GM12878 (cell line): ENCODE data around the gene PTPRN2. TPM values are rescaled to one million over a fixed set of nuclear protein-coding genes. Genes with fewer than 3 reads are reported as not detected.
"Not testable (repeated sequence)": the region's sequence is repeated elsewhere in the genome, so short reads cannot be mapped to it uniquely, and the experiment has no call there.

Experiments
- ATAC-seq: fragments of 200-7000 bp; cut with Tn5 transposase; 3 replicates; pipeline ENCODE4 v1.9.1; 2020; ENCODE audit warnings: mild to moderate bottlenecking, moderate library complexity
- BruUV-seq: library from RNA; stranded (reverse); fragments of 400-500 nt; replicated peaks from 2 replicates; lab custom pipeline; 2021; lab: Mats Ljungman, UMichigan
- CTCF ChIA-PET: fragments of 300-600 bp; sonication (Branson Sonifier 250); formaldehyde crosslinking; extraction: SDS; loops from one replicate; lab custom pipeline; 2021; ENCODE audit warnings: inconsistent platforms; lab: Yijun Ruan, JAX
- POLR2A ChIA-PET: fragments of 350-600 bp; formaldehyde crosslinking; extraction: SDS; loops from one replicate; lab custom pipeline; 2021; ENCODE audit warnings: inconsistent platforms; lab: Charles Lee
- RAD21 ChIA-PET: fragments of 300-600 bp; sonication (Branson Sonifier 250); formaldehyde crosslinking; loops from one replicate; lab custom pipeline; 2023; ENCODE audit warnings: antibody characterized with exemption; ENCODE audit not compliant: unreplicated experiment; lab: Charles Lee
- SMC1A ChIA-PET: fragments of 300-600 bp; sonication (Branson Sonifier 250); formaldehyde crosslinking; loops from one replicate; lab custom pipeline; 2023; ENCODE audit not compliant: unreplicated experiment, uncharacterized antibody; lab: Charles Lee
- DNase-seq: peaks from one replicate; pipeline ENCODE4 v3.0.0-alpha.2; 2011; ENCODE audit warnings: low read depth, low spot score
- FAIRE-seq: peaks from 3 replicates; lab custom pipeline; 2011; peaks lifted over from hg19 to GRCh38; lab: Jason Lieb, UNC
- H2AFZ ChIP-seq: 2 replicates; pipeline ENCODE4 v1.6.0; 2011; ENCODE audit warnings: low read depth, low read length, control low read depth; ENCODE audit not compliant: control insufficient read depth
- H3K27ac ChIP-seq: 2 replicates; pipeline ENCODE4 v1.5.1; 2011; ENCODE audit warnings: control low read depth; ENCODE audit not compliant: control insufficient read depth, insufficient read depth
- H3K27me3 ChIP-seq, 2 experiments: replicated peaks in 1 of 2; 2 replicates each; pipeline versions ENCODE4 v1.6.0 to v1.6.1; 2011; ENCODE audit warnings: low read length in 1 of 2; ENCODE audit not compliant: control insufficient read depth in 2 of 2, insufficient read depth in 2 of 2
- H3K36me3 ChIP-seq, 2 experiments: 2 replicates each; pipeline ENCODE4 v1.5.1; 2011; ENCODE audit warnings: low read length in 1 of 2; ENCODE audit not compliant: control insufficient read depth in 2 of 2, insufficient read depth in 2 of 2
- H3K4me1 ChIP-seq: 2 replicates; pipeline ENCODE4 v1.6.1; 2011; ENCODE audit warnings: mild to moderate bottlenecking, low read length, moderate library complexity, mixed read lengths; ENCODE audit not compliant: control insufficient read depth, insufficient read depth
- H3K4me2 ChIP-seq: 2 replicates; pipeline ENCODE4 v1.6.0; 2011; ENCODE audit warnings: control low read depth; ENCODE audit not compliant: control insufficient read depth, insufficient read depth
- H3K4me3 ChIP-seq: fragments of 200-600 bp; sonication (generic); 2 replicates; pipeline ENCODE4 v1.5.1; 2016
- H3K79me2 ChIP-seq: 2 replicates; pipeline ENCODE4 v1.6.0; 2011; ENCODE audit warnings: low read length; ENCODE audit not compliant: control insufficient read depth, insufficient read depth
- H3K9ac ChIP-seq: 2 replicates; pipeline ENCODE4 v1.8.0; 2011; ENCODE audit warnings: low read length, control low read depth, mixed read lengths; ENCODE audit not compliant: control insufficient read depth, insufficient read depth
- H3K9me3 ChIP-seq: replicated peaks from 3 replicates; pipeline ENCODE4 v1.5.1; 2011; ENCODE audit warnings: mild to moderate bottlenecking, low read length; ENCODE audit not compliant: control insufficient read depth, insufficient read depth
- H4K20me1 ChIP-seq: 2 replicates; pipeline ENCODE4 v1.6.0; 2011; ENCODE audit not compliant: control insufficient read depth, insufficient read depth
- CUX1 ChIP-seq: IDR thresholded peaks from 2 replicates; pipeline ENCODE4 v1.6.1; 2012; ENCODE audit warnings: improper control_type of control experiment, low read depth, low read length; ENCODE audit not compliant: insufficient replicate concordance
- NFYA ChIP-seq: IDR thresholded peaks from 2 replicates; pipeline ENCODE4 v1.6.1; 2011; ENCODE audit warnings: low read depth, mild to moderate bottlenecking, low read length, improper control_type of control experiment, borderline replicate concordance
- YY1 ChIP-seq: IDR thresholded peaks from 2 replicates; pipeline ENCODE4 v1.6.1; 2011; ENCODE audit warnings: low read depth, mild to moderate bottlenecking, low read length
- ZBTB11 ChIP-seq: fragments of 450-650 bp; formaldehyde crosslinking; IDR thresholded peaks from 2 replicates; pipeline ENCODE4 v1.5.0; 2022; ENCODE audit warnings: mild to moderate bottlenecking, missing genetic modification characterization
- WGBS: methylation state at CpG from one replicate; pipeline ENCODE4 v1.1.6; 2016; ENCODE audit warnings: low lambda C conversion rate; ENCODE audit not compliant: insufficient replicate concordance, insufficient coverage; ENCODE audit errors: missing lambda C conversion rate; 5-methylcytosine and 5-hydroxymethylcytosine counted together
- in situ Hi-C: fragments of 300-500 bp; cut with MboI; formaldehyde crosslinking; loops from 9 replicates; pipeline ENCODE4 v1.14.3; 2018; ENCODE audit warnings: mixed read lengths
- intact Hi-C: fragments of 100-400 bp; cut with micrococcal nuclease; formaldehyde crosslinking; loops from one replicate; pipeline ENCODE4 v1.14.2; 2022; ENCODE audit not compliant: unreplicated experiment
- polyA plus RNA-seq, 11 experiments: library from polyadenylated mRNA; depleted of rRNA in 4 of 11; unstranded in 6 of 11; stranded (reverse) in 5 of 11; fragments of >200 nt; fragmentation: Nextera tagmentation in 4 of 11; fragmentation: Illumina TruSeq in 1 of 11; extraction: Ambion mirVana in 4 of 11; extraction: Trizol in 1 of 11; gene quantifications; 1 replicate in 1 of 11; 2 replicates in 10 of 11; pipeline versions ENCODE4 v1.2.1 to v1.2.3, GENCODE V29; 2011 to 2016; ENCODE audit warnings: inconsistent platforms in 2 of 11, missing spikeins in 2 of 11, low read depth in 1 of 11
- total RNA-seq, 4 experiments: library from RNA; depleted of rRNA in 3 of 4; stranded (reverse); fragments of >200 nt in 3 of 4; fragmentation: Illumina TruSeq in 1 of 4; extraction: Trizol in 1 of 4; gene quantifications; 2 replicates each; pipeline versions ENCODE4 v1.2.1 to v1.2.3, GENCODE V29; 2013 to 2021

Gene PTPRN2
- total and polyA plus RNA-seq, 10 of the 15 experiments (the other 5 are each of a cell fraction or from before 2014, with no cell fraction given), result 5.4 TPM; not detected in 9

- ChIA-PET POLR2A (no interaction called here), RAD21 (no interaction called here), SMC1A (no interaction called here), CTCF (no interaction called here)
- no peak for TF ChIP-seq YY1
- TF ChIP-seq NFYA, result no peak
- TF ChIP-seq ZBTB11 (CRISPR knock-in tag), result no peak
- TF ChIP-seq CUX1, result no peak
- Histone ChIP-seq H2AFZ (no peak overlapping the region), H3K27me3 (no peaks in the 10 kb centered on the region), H3K79me2 (no peaks in the 10 kb centered on the region), H3K27ac (no peak overlapping the region), H3K4me1 (no peaks in the 10 kb centered on the region), H3K36me3 (no peaks in the 10 kb centered on the region), H3K9me3 (peaks cover 3% of the 10 kb centered on the region), H3K4me2 (no peak overlapping the region), H4K20me1 (no peaks in the 10 kb centered on the region), H3K9ac (no peak overlapping the region), H3K4me3 (no peak overlapping the region)
- no TSS peak for BruUV-seq
- WGBS, result 76% methylated on average over 16 of the region's 27 CpGs
- FAIRE-seq (no peak), DNase-seq (no peak), ATAC-seq (no peak)
- intact Hi-C loops, result no loop called here
- in situ Hi-C loops, result no loop called here
These were observed 78.7 kb downstream of the PTPRN2 start for GRCh38 chr7:158508802-158509385.

GRCh38 chr7:158508321-158508720, 79.3 kb downstream of the PTPRN2 start:
- FAIRE-seq, H3K4me3 ChIP-seq, RAD21 ChIA-PET, SMC1A ChIA-PET, H2AFZ ChIP-seq, ATAC-seq, H4K20me1 ChIP-seq, H3K9ac ChIP-seq, in situ Hi-C loops, H3K27me3 ChIP-seq, POLR2A ChIA-PET, H3K4me1 ChIP-seq, CTCF ChIA-PET, intact Hi-C loops, DNase-seq, H3K79me2 ChIP-seq, H3K4me2 ChIP-seq, H3K36me3 ChIP-seq, H3K27ac ChIP-seq, BruUV-seq, H3K9me3 ChIP-seq: not testable (repeated sequence)
- WGBS, result 74% methylated on average over 8 of the region's 16 CpGs
